PC-3 (cell line): ENCODE measurements around the gene SMIM14. TPM values are rescaled to one million over a fixed set of nuclear protein-coding genes. Genes with fewer than 3 reads are reported as not detected.

Experiments
- ATAC-seq: fragments of 200-7000 bp; cut with Tn5 transposase; 2 replicates; pipeline ENCODE4 v1.9.1; 2020; ENCODE audit warnings: mild to moderate bottlenecking, moderate library complexity
- BruUV-seq: library from RNA; stranded (reverse); fragments of 400-500 nt; replicated peaks from 2 replicates; lab custom pipeline; 2021; lab: Mats Ljungman, UMichigan
- CTCF ChIA-PET: fragments of 300-600 bp; sonication (Branson Sonifier 250); formaldehyde crosslinking; loops from one replicate; lab custom pipeline; 2022; ENCODE audit warnings: antibody characterized with exemption; lab: Charles Lee
- POLR2A ChIA-PET: fragments of 300-600 bp; sonication (Branson Sonifier 250); formaldehyde crosslinking; loops from one replicate; lab custom pipeline; 2022; ENCODE audit warnings: antibody characterized with exemption; ENCODE audit not compliant: unreplicated experiment; lab: Charles Lee
- DNase-seq: peaks from one replicate; pipeline ENCODE4 v3.0.0-alpha.2; 2015
- H2AFZ ChIP-seq: fragments of 300-600 bp; sonication (generic); 2 replicates; pipeline ENCODE4 v1.6.0; 2016; ENCODE audit warnings: antibody characterized with exemption, low read length
- H3F3A ChIP-seq: fragments of 300-600 bp; sonication (generic); one replicate; pipeline ENCODE4 v1.6.0; 2017; ENCODE audit warnings: antibody characterized with exemption, low read length, control low read depth, mild to moderate bottlenecking; ENCODE audit not compliant: unreplicated experiment
- H3K27ac ChIP-seq: fragments of 300-600 bp; sonication (generic); 2 replicates; pipeline ENCODE4 v1.5.1; 2016; ENCODE audit warnings: mild to moderate bottlenecking, low read length
- H3K27me3 ChIP-seq: fragments of 300-600 bp; sonication (generic); 2 replicates; pipeline ENCODE4 v1.6.1; 2016; ENCODE audit warnings: low read length, mixed read lengths
- H3K36me3 ChIP-seq: fragments of 300-600 bp; sonication (generic); 2 replicates; pipeline ENCODE4 v1.6.1; 2016; ENCODE audit warnings: low read depth, mixed run types, low read length, mixed read lengths
- H3K4me1 ChIP-seq: fragments of 300-600 bp; sonication (generic); 2 replicates; pipeline ENCODE4 v1.5.1; 2016; ENCODE audit warnings: low read length; ENCODE audit not compliant: insufficient read depth
- H3K4me2 ChIP-seq: fragments of 300-600 bp; sonication (generic); 2 replicates; pipeline ENCODE4 v1.6.0; 2016; ENCODE audit warnings: low read length
- H3K4me3 ChIP-seq: fragments of 300-600 bp; sonication (generic); 2 replicates; pipeline ENCODE4 v1.5.1; 2016; ENCODE audit warnings: mild to moderate bottlenecking, low read length, mixed read lengths
- H3K79me2 ChIP-seq: fragments of 300-600 bp; sonication (generic); 2 replicates; pipeline ENCODE4 v1.6.1; 2017; ENCODE audit warnings: low read length, mixed read lengths
- H3K9ac ChIP-seq: fragments of 300-600 bp; sonication (generic); 2 replicates; pipeline ENCODE4 v1.6.0; 2016; ENCODE audit warnings: mild to moderate bottlenecking, low read length
- H3K9me2 ChIP-seq: fragments of 300-600 bp; sonication (generic); replicated peaks from 2 replicates; pipeline ENCODE4 v1.6.1; 2016; ENCODE audit warnings: mixed run types, low read length, mixed read lengths
- H3K9me3 ChIP-seq: fragments of 300-600 bp; sonication (generic); 2 replicates; pipeline ENCODE4 v1.6.1; 2016; ENCODE audit warnings: low read length, mixed read lengths
- H4K20me1 ChIP-seq: fragments of 300-600 bp; sonication (generic); 2 replicates; pipeline ENCODE4 v1.6.1; 2016; ENCODE audit warnings: low read length, mixed read lengths
- CTCF ChIP-seq: fragments of 300-600 bp; sonication (generic); conservative IDR thresholded peaks from 2 replicates; pipeline ENCODE4 v1.5.1; 2017; ENCODE audit warnings: antibody characterized with exemption, low read depth, mild to moderate bottlenecking, low read length
- EZH2 ChIP-seq: fragments of 300-600 bp; sonication (generic); IDR thresholded peaks from one replicate; pipeline ENCODE4 v1.6.1; 2017; ENCODE audit warnings: antibody characterized with exemption, mild to moderate bottlenecking, low read length; ENCODE audit not compliant: unreplicated experiment
- EZH2phosphoT487 ChIP-seq: fragments of 300-600 bp; sonication (generic); IDR thresholded peaks from 2 replicates; pipeline ENCODE4 v1.6.1; 2018; ENCODE audit warnings: mild to moderate bottlenecking, antibody characterized with exemption, low read length, borderline replicate concordance
- intact Hi-C: fragments of 100-400 bp; cut with micrococcal nuclease; formaldehyde crosslinking; loops from 2 replicates; pipeline ENCODE4 v1.9.0; 2023
- total RNA-seq: library from RNA; depleted of rRNA; stranded (reverse); fragments of >200 nt; gene quantifications from 2 replicates; pipeline ENCODE4 v1.2.3, GENCODE V29; 2014

Gene SMIM14
- total RNA-seq, 1 experiment from 2014 or later: 4.8 TPM

- BruUV-seq: no TSS peak
- H3K27ac ChIP-seq: no peak overlapping the region
- no peaks in the 10 kb centered on the region for H3K27me3 ChIP-seq
- CTCF ChIA-PET: no interaction called here
- no peaks in the 10 kb centered on the region for H3K79me2 ChIP-seq
- no peaks in the 10 kb centered on the region for H3K9me3 ChIP-seq
- no peaks in the 10 kb centered on the region for H3K4me1 ChIP-seq
- H3K9ac ChIP-seq: no peak overlapping the region
- no peak for DNase-seq
- no peaks in the 10 kb centered on the region for H3F3A ChIP-seq
- H3K9me2 ChIP-seq: no peaks in the 10 kb centered on the region
- TF ChIP-seq EZH2 (no peak), CTCF (no peak), EZH2phosphoT487 (no peak)
- H4K20me1 ChIP-seq: no peaks in the 10 kb centered on the region
- POLR2A ChIA-PET: no interaction called here
- H3K4me3 ChIP-seq: no peak overlapping the region
- H3K4me2 ChIP-seq: no peak overlapping the region
- intact Hi-C loops: no loop called here
- H2AFZ ChIP-seq: no peak overlapping the region
- H3K36me3 ChIP-seq: no peaks in the 10 kb centered on the region
- no peak for ATAC-seq
These were observed 24.0 kb upstream of the SMIM14 start for GRCh38 chr4:39662683-39663082.

GRCh38 chr4:39660757-39661156 is 22.1 kb upstream of the SMIM14 start:
- Histone ChIP-seq H3K4me2 (no peak overlapping the region), H3F3A (no peaks in the 10 kb centered on the region), H3K4me1 (no peaks in the 10 kb centered on the region), H3K36me3 (no peaks in the 10 kb centered on the region), H3K9me3 (no peaks in the 10 kb centered on the region), H4K20me1 (no peaks in the 10 kb centered on the region), H3K79me2 (no peaks in the 10 kb centered on the region), H3K4me3 (no peak overlapping the region), H3K9ac (no peak overlapping the region), H3K27me3 (no peaks in the 10 kb centered on the region), H3K9me2 (no peaks in the 10 kb centered on the region), H3K27ac (no peak overlapping the region), H2AFZ (no peak overlapping the region)
- ChIA-PET CTCF (no interaction called here), POLR2A (no interaction called here)
- intact Hi-C loops: no loop called here
- TF ChIP-seq EZH2 (no peak), CTCF (no peak), EZH2phosphoT487 (no peak)
- DNase-seq (no peak), ATAC-seq (no peak)
- BruUV-seq: no TSS peak

- CTCF ChIA-PET: no interaction called here
- no peak overlapping the region for H2AFZ ChIP-seq
- H3K4me1 ChIP-seq: no peaks in the 10 kb centered on the region
- no peaks in the 10 kb centered on the region for H3F3A ChIP-seq
- H3K9me2 ChIP-seq: no peaks in the 10 kb centered on the region
- POLR2A ChIA-PET: no interaction called here
- ATAC-seq: no peak
- no peak for TF ChIP-seq EZH2
- TF ChIP-seq CTCF: no peak
- TF ChIP-seq EZH2phosphoT487: no peak
- H3K4me3 ChIP-seq: no peak overlapping the region
- DNase-seq: no peak
- intact Hi-C loops: no loop called here
- H3K36me3 ChIP-seq: no peaks in the 10 kb centered on the region
- H3K9ac ChIP-seq: no peak overlapping the region
- H3K9me3 ChIP-seq: no peaks in the 10 kb centered on the region
- no peak overlapping the region for H3K27ac ChIP-seq
- H4K20me1 ChIP-seq: no peaks in the 10 kb centered on the region
- no peaks in the 10 kb centered on the region for H3K27me3 ChIP-seq
- no TSS peak for BruUV-seq
- no peak overlapping the region for H3K4me2 ChIP-seq
- no peaks in the 10 kb centered on the region for H3K79me2 ChIP-seq
These were observed 21.4 kb upstream of the SMIM14 start for GRCh38 chr4:39660045-39660444.
